ENCODE results near the gene ARIH2.

Gene ARIH2

DNA sequence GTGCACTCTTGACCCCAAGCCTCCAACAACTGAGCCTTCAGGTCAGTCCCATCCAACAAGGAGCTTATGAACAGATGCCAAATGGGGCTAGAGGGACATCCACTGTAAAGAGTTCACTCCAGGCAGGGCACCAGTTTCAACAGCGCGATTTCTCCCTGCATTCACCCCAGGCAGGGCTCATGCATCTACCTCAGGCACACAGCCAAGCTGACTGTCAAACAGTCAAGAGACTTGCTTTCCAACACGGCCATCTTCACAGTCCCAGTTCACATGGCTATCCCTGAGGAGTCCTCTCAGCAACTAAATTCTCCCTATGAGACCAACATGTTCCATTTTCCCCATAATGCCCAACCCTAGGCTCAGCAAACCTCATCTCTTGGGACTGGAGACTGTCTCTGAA lies 37.6 kb upstream of the ARIH2 start:
- H3K27me3 ChIP-seq (ENCODE audit: low read depth, low read length), result no peaks in the 10 kb centered on the region
- no peak overlapping the region for H3K4me3 ChIP-seq (ENCODE audit: low read length)
- peaks cover 27% of the 10 kb centered on the region for H3K4me1 ChIP-seq (ENCODE audit: low read length)
- H2AFZ ChIP-seq (ENCODE audit: low read depth, low read length), result no peak overlapping the region
- peak overlapping the region; percentile 6; the same call in 1 of the 2 replicates for H3K27ac ChIP-seq (ENCODE audit: low read length)
- H3K79me2 ChIP-seq (ENCODE audit: low read length), result no peaks in the 10 kb centered on the region
- TF ChIP-seq CTCF (IDR thresholded peaks at IDR 0.05; ENCODE audit: low read depth, low read length) (no peak), EZH2phosphoT487 (IDR thresholded peaks at IDR 0.05; ENCODE audit: low read depth) (no peak)
- no peaks in the 10 kb centered on the region for H4K20me1 ChIP-seq (ENCODE audit: insufficient read depth, low read length)
- H3K36me3 ChIP-seq (replicated peaks; ENCODE audit: low read depth, low read length), result peaks cover 3% of the 10 kb centered on the region
- no peaks in the 10 kb centered on the region for H3K9me3 ChIP-seq (ENCODE audit: insufficient read depth, low read length)
- H3K9ac ChIP-seq (ENCODE audit: low read length), result no peak overlapping the region
- no peak overlapping the region for H3K4me2 ChIP-seq (ENCODE audit: low read length)

- H3K4me1 ChIP-seq (ENCODE audit: low read length), result peaks cover 27% of the 10 kb centered on the region
- TF ChIP-seq CTCF (IDR thresholded peaks at IDR 0.05; ENCODE audit: low read depth, low read length) (no peak), EZH2phosphoT487 (IDR thresholded peaks at IDR 0.05; ENCODE audit: low read depth) (no peak)
- H2AFZ ChIP-seq (ENCODE audit: low read depth, low read length), result no peak overlapping the region
- no peaks in the 10 kb centered on the region for H3K9me3 ChIP-seq (ENCODE audit: insufficient read depth, low read length)
- no peak overlapping the region for H3K9ac ChIP-seq (ENCODE audit: low read length)
- peaks cover 3% of the 10 kb centered on the region for H3K36me3 ChIP-seq (replicated peaks; ENCODE audit: low read depth, low read length)
- no peaks in the 10 kb centered on the region for H3K79me2 ChIP-seq (ENCODE audit: low read length)
- peak overlapping the region; percentile 5; the same call in 1 of the 2 replicates for H3K27ac ChIP-seq (ENCODE audit: low read length)
- H3K4me2 ChIP-seq (ENCODE audit: low read length), result no peak overlapping the region
- no peaks in the 10 kb centered on the region for H4K20me1 ChIP-seq (ENCODE audit: insufficient read depth, low read length)
- H3K4me3 ChIP-seq (ENCODE audit: low read length), result no peak overlapping the region
- no peaks in the 10 kb centered on the region for H3K27me3 ChIP-seq (ENCODE audit: low read depth, low read length)
Observed at GRCh38 chr3:48881652-48882114, 37.0 kb upstream of the ARIH2 start.

- H3K79me2 ChIP-seq (ENCODE audit: low read length), result no peaks in the 10 kb centered on the region
- no peak overlapping the region for H3K4me3 ChIP-seq (ENCODE audit: low read length)
- no peaks in the 10 kb centered on the region; the same call in 1 of the 2 replicates for H3K4me1 ChIP-seq (ENCODE audit: low read length)
- H3K9me3 ChIP-seq (ENCODE audit: insufficient read depth, low read length), result no peaks in the 10 kb centered on the region
- no peak overlapping the region for H2AFZ ChIP-seq (ENCODE audit: low read depth, low read length)
- peaks cover 3% of the 10 kb centered on the region for H3K36me3 ChIP-seq (replicated peaks; ENCODE audit: low read depth, low read length)
- H3K9ac ChIP-seq (ENCODE audit: low read length), result no peak overlapping the region
- TF ChIP-seq EZH2phosphoT487 (IDR thresholded peaks at IDR 0.05; ENCODE audit: low read depth) (no peak), CTCF (IDR thresholded peaks at IDR 0.05; ENCODE audit: low read depth, low read length) (no peak)
- H3K27me3 ChIP-seq (ENCODE audit: low read depth, low read length), result no peaks in the 10 kb centered on the region
- no peaks in the 10 kb centered on the region for H4K20me1 ChIP-seq (ENCODE audit: insufficient read depth, low read length)
- H3K27ac ChIP-seq (ENCODE audit: low read length), result no peak overlapping the region
- no peak overlapping the region for H3K4me2 ChIP-seq (ENCODE audit: low read length)
Observed at GRCh38 chr3:48885753-48886152, 32.9 kb upstream of the ARIH2 start.

- Histone ChIP-seq H3K36me3 (replicated peaks; ENCODE audit: low read depth, low read length) (no peaks in the 10 kb centered on the region), H3K4me3 (ENCODE audit: low read length) (no peak overlapping the region), H3K27ac (ENCODE audit: low read length) (no peak overlapping the region), H3K9me3 (ENCODE audit: insufficient read depth, low read length) (no peaks in the 10 kb centered on the region), H3K4me2 (ENCODE audit: low read length) (no peak overlapping the region), H4K20me1 (ENCODE audit: insufficient read depth, low read length) (no peaks in the 10 kb centered on the region), H3K27me3 (ENCODE audit: low read depth, low read length) (no peaks in the 10 kb centered on the region), H3K79me2 (ENCODE audit: low read length) (no peaks in the 10 kb centered on the region), H2AFZ (ENCODE audit: low read depth, low read length) (no peak overlapping the region), H3K4me1 (ENCODE audit: low read length) (no peaks in the 10 kb centered on the region), H3K9ac (ENCODE audit: low read length) (no peak overlapping the region)
- TF ChIP-seq EZH2phosphoT487 (IDR thresholded peaks at IDR 0.05; ENCODE audit: low read depth) (no peak), CTCF (IDR thresholded peaks at IDR 0.05; ENCODE audit: low read depth, low read length) (no peak)
Observed at GRCh38 chr3:48891606-48892005, 27.0 kb upstream of the ARIH2 start.
